ENCODE data around the gene MUC13. TPM values are rescaled to one million over a fixed set of nuclear protein-coding genes. Genes with fewer than 3 reads are reported as not detected.

Gene MUC13
- total RNA-seq, 4 donors from 2014 or later: 0.46 TPM; not detected in 3

DNA sequence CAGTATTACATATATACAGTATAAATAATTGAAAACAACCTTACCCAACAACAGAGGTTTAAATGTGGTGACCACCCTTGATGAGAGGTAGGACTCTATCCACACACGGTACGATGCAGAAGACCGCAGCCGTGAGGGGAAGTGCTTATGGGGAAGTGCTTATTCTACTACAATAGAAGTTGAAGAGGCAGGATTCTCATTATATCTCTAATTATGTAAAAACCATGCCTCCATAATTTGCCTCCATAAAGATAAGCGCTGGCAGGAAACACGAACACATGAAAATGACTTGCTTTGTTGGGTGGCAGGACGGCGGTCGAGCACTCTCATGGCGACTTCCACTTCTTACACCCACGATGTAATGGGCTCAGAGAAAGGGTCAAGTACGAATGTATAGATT lies 7.2 kb upstream of the MUC13 start:
- WGBS: 89% methylated on average over 12 of the region's 12 CpGs
- intact Hi-C loops (cut with DNase I): no loop called here
- H3K4me3 ChIP-seq: no peak overlapping the region

DNA sequence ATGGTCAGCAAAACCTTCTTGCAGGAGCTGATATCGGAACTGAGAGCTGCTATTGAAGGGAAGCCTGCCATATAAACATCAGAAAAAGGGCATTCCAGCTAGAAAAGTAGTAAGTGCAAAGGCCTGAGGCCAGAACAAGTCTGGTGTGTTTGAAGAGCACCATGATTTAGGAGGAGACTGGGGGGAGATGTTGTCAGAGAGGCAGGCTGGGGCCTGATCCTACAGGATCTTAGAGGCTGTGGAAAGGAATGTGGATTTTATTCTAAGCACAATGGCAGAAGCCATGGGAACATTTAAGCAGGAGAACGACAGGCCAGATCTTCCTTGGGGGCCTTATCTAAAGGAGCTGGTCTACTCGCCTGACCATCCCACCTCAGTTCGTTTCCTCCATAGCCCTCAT lies 5.1 kb upstream of the MUC13 start:
- WGBS: 84% methylated on average over 4 of the region's 4 CpGs

More for the DNA sequence above, 7.2 kb upstream of the MUC13 start:
- Histone ChIP-seq H3K4me1 (no peaks in the 10 kb centered on the region), H3K27me3 (no peaks in the 10 kb centered on the region), H3K9me3 (no peaks in the 10 kb centered on the region), H3K36me3 (no peaks in the 10 kb centered on the region), H3K27ac (replicated peaks in 1 of 4) (no peak overlapping the region)
- no peak for TF ChIP-seq EP300 (IDR thresholded peaks at IDR 0.05)
- TF ChIP-seq POLR2A (IDR thresholded peaks at IDR 0.05; ENCODE audit: low read depth): no peak
- no peak for TF ChIP-seq POLR2AphosphoS5 (IDR thresholded peaks at IDR 0.05)
- TF ChIP-seq, protein P1, sequence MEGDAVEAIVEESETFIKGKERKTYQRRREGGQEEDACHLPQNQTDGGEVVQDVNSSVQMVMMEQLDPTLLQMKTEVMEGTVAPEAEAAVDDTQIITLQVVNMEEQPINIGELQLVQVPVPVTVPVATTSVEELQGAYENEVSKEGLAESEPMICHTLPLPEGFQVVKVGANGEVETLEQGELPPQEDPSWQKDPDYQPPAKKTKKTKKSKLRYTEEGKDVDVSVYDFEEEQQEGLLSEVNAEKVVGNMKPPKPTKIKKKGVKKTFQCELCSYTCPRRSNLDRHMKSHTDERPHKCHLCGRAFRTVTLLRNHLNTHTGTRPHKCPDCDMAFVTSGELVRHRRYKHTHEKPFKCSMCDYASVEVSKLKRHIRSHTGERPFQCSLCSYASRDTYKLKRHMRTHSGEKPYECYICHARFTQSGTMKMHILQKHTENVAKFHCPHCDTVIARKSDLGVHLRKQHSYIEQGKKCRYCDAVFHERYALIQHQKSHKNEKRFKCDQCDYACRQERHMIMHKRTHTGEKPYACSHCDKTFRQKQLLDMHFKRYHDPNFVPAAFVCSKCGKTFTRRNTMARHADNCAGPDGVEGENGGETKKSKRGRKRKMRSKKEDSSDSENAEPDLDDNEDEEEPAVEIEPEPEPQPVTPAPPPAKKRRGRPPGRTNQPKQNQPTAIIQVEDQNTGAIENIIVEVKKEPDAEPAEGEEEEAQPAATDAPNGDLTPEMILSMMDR (IDR thresholded peaks at IDR 0.05): no peak
- no peak for DNase-seq (ENCODE audit: extremely low spot score)

DNA sequence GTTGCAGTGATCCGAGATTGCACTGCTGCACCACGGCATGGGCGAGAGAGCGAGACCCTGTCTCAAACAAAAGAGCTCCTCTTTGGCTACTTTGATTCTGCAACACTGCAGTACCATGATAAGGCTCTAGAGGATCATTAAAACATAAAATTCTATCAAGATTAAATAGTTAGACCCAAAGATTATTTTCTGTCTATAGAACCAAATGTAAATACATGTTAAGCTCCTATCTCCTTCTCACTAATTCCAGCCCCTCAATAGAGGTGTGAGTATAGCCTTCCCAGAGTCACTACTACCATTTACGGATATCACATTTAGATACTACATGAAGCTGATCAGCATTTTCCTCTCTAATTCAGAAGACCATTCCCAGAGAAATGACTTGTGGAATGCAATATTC lies 4.3 kb upstream of the MUC13 start:
- TF ChIP-seq, protein P1 (IDR thresholded peaks at IDR 0.05): no peak
- no peak for TF ChIP-seq POLR2A (IDR thresholded peaks at IDR 0.05; ENCODE audit: low read depth)
- no peak for TF ChIP-seq EP300 (IDR thresholded peaks at IDR 0.05)
- no peak for DNase-seq (ENCODE audit: extremely low spot score)
- intact Hi-C loops (cut with DNase I): loop anchor here (10.0 kb wide), 1 partner anchor 226 kb away; no protein-coding TSS in a partner anchor

More for the DNA sequence above, 5.1 kb upstream of the MUC13 start:
- H3K27me3 ChIP-seq: no peaks in the 10 kb centered on the region
- no peak for DNase-seq (ENCODE audit: extremely low spot score)
- H3K9me3 ChIP-seq: peaks cover 0 to 4% (median 0%) of the 10 kb centered on the region in 4 donors
- no peaks in the 10 kb centered on the region for H3K4me1 ChIP-seq
- H3K27ac ChIP-seq (replicated peaks in 1 of 4): no peak overlapping the region
- no peak overlapping the region for H3K4me3 ChIP-seq
- no peaks in the 10 kb centered on the region for H3K36me3 ChIP-seq
- TF ChIP-seq POLR2A (IDR thresholded peaks at IDR 0.05; ENCODE audit: low read depth): no peak
- TF ChIP-seq EP300 (IDR thresholded peaks at IDR 0.05): no peak
- TF ChIP-seq, protein P1 (IDR thresholded peaks at IDR 0.05): no peak
- TF ChIP-seq POLR2AphosphoS5 (IDR thresholded peaks at IDR 0.05): no peak
- intact Hi-C loops (cut with DNase I): loop anchor here (10.0 kb wide), 1 partner anchor 225 kb away; no protein-coding TSS in a partner anchor

DNA sequence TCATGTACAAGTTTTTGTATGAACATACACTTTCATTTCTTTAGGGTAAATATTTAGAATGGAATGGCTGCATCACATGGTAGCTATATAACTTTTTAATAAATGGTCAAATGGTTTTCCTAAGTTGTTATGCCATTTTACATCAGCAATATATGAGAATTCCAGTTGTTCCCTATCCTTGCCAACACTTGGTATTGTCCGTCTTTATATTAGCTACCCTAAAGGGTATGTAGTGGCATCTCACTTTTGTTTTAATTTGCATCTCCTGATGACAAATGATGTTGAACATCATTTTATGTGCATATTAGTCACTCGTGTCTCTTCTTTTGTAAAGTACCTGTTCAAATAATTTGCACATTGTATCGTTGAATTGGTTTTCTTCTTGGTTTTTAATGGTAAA lies 2.5 kb upstream of the MUC13 start:
- H3K4me3 ChIP-seq: no peak overlapping the region
- WGBS: 95% methylated on average over 3 of the region's 3 CpGs
- intact Hi-C loops (cut with DNase I): loop anchor here (10.0 kb wide), 1 partner anchor 228 kb away; no protein-coding TSS in a partner anchor
- no peaks in the 10 kb centered on the region for H3K4me1 ChIP-seq
- H3K27me3 ChIP-seq: no peaks in the 10 kb centered on the region
- DNase-seq (ENCODE audit: extremely low spot score): no peak
- H3K9me3 ChIP-seq: peaks cover 0 to 4% (median 0%) of the 10 kb centered on the region in 4 donors
- no peaks in the 10 kb centered on the region for H3K36me3 ChIP-seq
- no peak overlapping the region for H3K27ac ChIP-seq (replicated peaks in 1 of 4)
- TF ChIP-seq, protein P1 (IDR thresholded peaks at IDR 0.05): no peak
- TF ChIP-seq POLR2AphosphoS5 (IDR thresholded peaks at IDR 0.05): no peak
- no peak for TF ChIP-seq POLR2A (IDR thresholded peaks at IDR 0.05; ENCODE audit: low read depth)
- TF ChIP-seq EP300 (IDR thresholded peaks at IDR 0.05): no peak

More for the DNA sequence above, 4.3 kb upstream of the MUC13 start:
- H3K27ac ChIP-seq (replicated peaks in 1 of 4): no peak overlapping the region
- H3K27me3 ChIP-seq: no peaks in the 10 kb centered on the region
- H3K4me3 ChIP-seq: no peak overlapping the region
- WGBS: 96% methylated on average over 5 of the region's 5 CpGs
- H3K4me1 ChIP-seq: no peaks in the 10 kb centered on the region
- no peaks in the 10 kb centered on the region for H3K36me3 ChIP-seq
- peaks cover 0 to 4% (median 0%) of the 10 kb centered on the region in 4 donors for H3K9me3 ChIP-seq

Measured in esophagus muscularis mucosa (tissue), 4 donors.